Measurements from ENCODE around the gene ZNF217.
"Not testable (repeated sequence)": the region's sequence is repeated elsewhere in the genome, so short reads cannot be mapped to it uniquely, and the experiment has no call there.

ZNF217 gene

GRCh38 chr20:53621482-53622246 is 28.0 kb upstream of the ZNF217 start:
- peak; percentile 89 for DNase-seq

GRCh38 chr20:53618490-53619000 is 24.9 kb upstream of the ZNF217 start:
- DNase-seq, result not testable (repeated sequence)

- no peak for DNase-seq
Measured at GRCh38 chr20:53617791-53618489, 24.3 kb upstream of the ZNF217 start.

- not testable (repeated sequence) for DNase-seq
Measured at GRCh38 chr20:53616489-53616888, 22.9 kb upstream of the ZNF217 start.

- no peak for DNase-seq
Measured at GRCh38 chr20:53613748-53614147, 20.1 kb upstream of the ZNF217 start.

- DNase-seq, result not testable (repeated sequence)
Measured at GRCh38 chr20:53612289-53612688, 18.6 kb upstream of the ZNF217 start.

GRCh38 chr20:53611449-53611894 is 17.8 kb upstream of the ZNF217 start:
- DNase-seq, result peak; percentile 92

- DNase-seq, result peak; percentile 85
Measured at GRCh38 chr20:53609491-53610445, 16.1 kb upstream of the ZNF217 start.

- DNase-seq, result peak; percentile 42
Measured at GRCh38 chr20:53608456-53609452, 15.1 kb upstream of the ZNF217 start.

GRCh38 chr20:53608071-53608455 is 14.4 kb upstream of the ZNF217 start:
- no peak for DNase-seq

GRCh38 chr20:53606364-53606985 is 12.8 kb upstream of the ZNF217 start:
- DNase-seq, result no peak

GRCh38 chr20:53605401-53605800 is 11.8 kb upstream of the ZNF217 start:
- not testable (repeated sequence) for DNase-seq

GRCh38 chr20:53604846-53605245 is 11.2 kb upstream of the ZNF217 start:
- DNase-seq, result not testable (repeated sequence)

GRCh38 chr20:53602661-53603060 is 9.0 kb upstream of the ZNF217 start:
- DNase-seq, result no peak

- no peak for DNase-seq
Measured at GRCh38 chr20:53599910-53600632, 6.4 kb upstream of the ZNF217 start.

- DNase-seq, result no peak
Measured at GRCh38 chr20:53599378-53599777, 5.7 kb upstream of the ZNF217 start.

- DNase-seq, result no peak
Measured at GRCh38 chr20:53599044-53599362, 5.4 kb upstream of the ZNF217 start.

GRCh38 chr20:53598140-53599043 is 4.8 kb upstream of the ZNF217 start:
- no peak for DNase-seq

- DNase-seq, result peak; percentile 30
Measured at GRCh38 chr20:53597521-53598120, 4.0 kb upstream of the ZNF217 start.
